Astrocyte of the cerebellum (primary cell): ENCODE measurements around the gene SLC2A3.
"Not testable (repeated sequence)": the region's sequence is repeated elsewhere in the genome, so short reads cannot be mapped to it uniquely, and the experiment has no call there.

Source experiments
- DNase-seq: peaks from one replicate; pipeline ENCODE4 v3.0.0-alpha.2; 2011; ENCODE audit warnings: low read depth
- H3K4me3 ChIP-seq: 2 replicates; pipeline ENCODE4 v1.5.1; 2011; ENCODE audit warnings: mild to moderate bottlenecking, low read depth, low read length, moderate library complexity
- in situ Hi-C: cut with HindIII; loops from 2 replicates; pipeline ENCODE4 v1.10.0; 2017; ENCODE audit warnings: low sequenced_read_pairs
- TF ChIP-seq, protein P1 (sequence below): IDR thresholded peaks from 2 replicates; pipeline ENCODE4 v1.5.1; 2012; ENCODE audit warnings: low read length, low read depth, moderate library complexity, mild to moderate bottlenecking; ENCODE audit errors: missing control alignments

SLC2A3 gene

DNA sequence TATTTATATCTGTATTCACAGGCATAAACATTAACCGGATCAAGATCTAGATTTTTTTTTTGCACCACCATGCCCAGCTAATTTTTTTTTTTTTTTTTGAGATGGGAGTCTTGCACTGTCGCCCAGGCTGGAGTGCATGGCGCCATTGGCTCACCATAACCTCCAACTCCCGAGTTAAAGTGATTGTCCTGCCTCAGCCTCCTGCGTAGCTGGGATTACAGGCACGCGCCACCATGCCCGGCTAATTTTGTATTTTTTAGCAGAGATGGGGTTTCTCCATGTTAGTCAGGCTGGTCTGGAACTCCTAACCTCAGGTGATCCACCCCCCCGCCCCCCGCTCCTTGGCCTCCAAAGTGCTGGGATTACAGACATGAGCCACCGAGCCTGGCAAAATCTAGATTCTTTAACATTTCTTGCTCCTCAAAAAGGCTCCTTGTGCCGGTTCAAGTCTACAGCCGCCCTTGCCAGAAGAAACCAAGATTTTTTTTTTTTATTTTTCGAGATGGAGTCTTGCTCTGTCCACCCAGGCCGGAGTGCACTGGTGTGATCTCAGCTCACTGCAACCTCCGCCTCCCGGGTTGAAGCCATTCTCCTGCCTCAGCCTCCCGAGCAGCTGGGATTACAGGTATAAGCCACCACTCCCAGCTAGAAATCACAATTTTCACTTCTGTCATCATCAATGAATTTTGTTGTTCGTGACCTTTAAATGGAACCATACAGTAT is 36.9 kb upstream of the SLC2A3 start:
- no peak overlapping the region for H3K4me3 ChIP-seq
- in situ Hi-C loops, result no loop called here
- no peak for DNase-seq
- TF ChIP-seq, protein P1, sequence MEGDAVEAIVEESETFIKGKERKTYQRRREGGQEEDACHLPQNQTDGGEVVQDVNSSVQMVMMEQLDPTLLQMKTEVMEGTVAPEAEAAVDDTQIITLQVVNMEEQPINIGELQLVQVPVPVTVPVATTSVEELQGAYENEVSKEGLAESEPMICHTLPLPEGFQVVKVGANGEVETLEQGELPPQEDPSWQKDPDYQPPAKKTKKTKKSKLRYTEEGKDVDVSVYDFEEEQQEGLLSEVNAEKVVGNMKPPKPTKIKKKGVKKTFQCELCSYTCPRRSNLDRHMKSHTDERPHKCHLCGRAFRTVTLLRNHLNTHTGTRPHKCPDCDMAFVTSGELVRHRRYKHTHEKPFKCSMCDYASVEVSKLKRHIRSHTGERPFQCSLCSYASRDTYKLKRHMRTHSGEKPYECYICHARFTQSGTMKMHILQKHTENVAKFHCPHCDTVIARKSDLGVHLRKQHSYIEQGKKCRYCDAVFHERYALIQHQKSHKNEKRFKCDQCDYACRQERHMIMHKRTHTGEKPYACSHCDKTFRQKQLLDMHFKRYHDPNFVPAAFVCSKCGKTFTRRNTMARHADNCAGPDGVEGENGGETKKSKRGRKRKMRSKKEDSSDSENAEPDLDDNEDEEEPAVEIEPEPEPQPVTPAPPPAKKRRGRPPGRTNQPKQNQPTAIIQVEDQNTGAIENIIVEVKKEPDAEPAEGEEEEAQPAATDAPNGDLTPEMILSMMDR, result no peak

DNA sequence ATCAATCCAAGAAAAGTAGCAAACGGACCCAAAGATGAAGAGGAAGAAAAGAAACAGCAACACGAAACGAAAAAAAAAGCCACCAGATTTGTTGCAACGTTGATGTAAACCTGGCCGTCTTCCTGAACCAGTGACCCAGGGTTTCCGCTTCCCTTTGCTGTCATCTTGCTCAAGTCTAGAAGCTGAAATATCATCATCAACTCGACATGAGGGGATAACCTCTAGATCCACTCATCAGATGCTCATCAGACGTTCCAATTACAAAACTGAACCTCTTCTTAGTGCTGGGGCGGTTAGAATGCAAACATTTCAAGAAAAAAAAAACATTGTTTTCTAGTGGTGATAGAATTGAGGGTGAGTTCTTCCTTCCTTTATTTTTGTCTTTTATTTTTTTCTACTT is 36.3 kb upstream of the SLC2A3 start:
- in situ Hi-C loops, H3K4me3 ChIP-seq, DNase-seq: not testable (repeated sequence)

DNA sequence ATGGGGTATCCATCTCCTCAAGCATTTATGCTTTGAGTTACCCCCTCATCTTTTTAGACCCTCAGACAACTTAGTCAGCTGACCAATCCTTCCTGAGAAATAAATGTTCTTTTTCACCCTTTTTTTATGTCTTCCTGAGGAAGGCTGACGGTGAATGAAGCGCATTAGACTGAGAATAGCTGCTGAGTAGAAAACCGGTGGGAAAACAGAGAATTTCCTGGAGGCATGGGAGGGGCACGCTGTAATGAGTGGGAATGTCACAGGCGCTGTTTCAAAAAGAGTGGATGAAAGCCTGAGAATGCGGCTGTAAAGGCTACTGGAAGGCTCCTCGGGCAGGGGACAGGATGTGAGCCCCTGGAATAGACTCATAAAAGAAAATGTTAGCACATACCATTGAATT is 35.8 kb upstream of the SLC2A3 start:
- DNase-seq, in situ Hi-C loops, H3K4me3 ChIP-seq: not testable (repeated sequence)

- in situ Hi-C loops, result no loop called here
- TF ChIP-seq, protein P1, result no peak
- peak; percentile 67 for DNase-seq
Measured at GRCh38 chr12:7970475-7971252, 34.7 kb upstream of the SLC2A3 start.

DNA sequence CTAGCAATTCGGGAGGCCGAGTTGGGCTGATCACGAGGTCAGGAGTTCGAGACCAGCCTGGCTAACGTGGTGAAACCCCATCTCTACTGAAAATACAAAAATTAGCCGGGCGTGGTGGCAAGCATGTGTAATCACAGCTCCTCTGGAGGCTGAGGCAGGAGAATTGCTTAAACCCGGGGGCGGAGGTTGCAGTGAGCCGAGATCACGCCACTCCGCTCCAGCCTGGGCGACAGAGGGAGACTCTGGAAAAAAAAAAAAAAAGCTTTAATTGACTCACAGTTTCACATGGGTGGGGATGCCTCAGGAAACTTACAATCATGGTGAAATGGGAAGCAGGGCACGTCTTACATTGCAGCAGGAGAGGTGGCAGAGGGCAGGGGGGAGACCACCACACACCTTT is 30.6 kb upstream of the SLC2A3 start:
- no peak for DNase-seq
- in situ Hi-C loops, result no loop called here
- H3K4me3 ChIP-seq, result no peak overlapping the region
- TF ChIP-seq, protein P1, result no peak

More at GRCh38 chr12:7970475-7971252, 34.7 kb upstream of the SLC2A3 start:
- H3K4me3 ChIP-seq, result peak overlapping the region; percentile 43

- H3K4me3 ChIP-seq, DNase-seq, in situ Hi-C loops: not testable (repeated sequence)
Measured at GRCh38 chr12:7964669-7965068, 28.7 kb upstream of the SLC2A3 start.

GRCh38 chr12:7961395-7962178 is 25.6 kb upstream of the SLC2A3 start:
- H3K4me3 ChIP-seq, result peak overlapping the region; percentile 52
- in situ Hi-C loops, result no loop called here
- TF ChIP-seq, protein P1, result no peak
- DNase-seq, result no peak
